ENCODE data around the gene IQGAP2. TPM values are rescaled to one million over a fixed set of nuclear protein-coding genes. Genes with fewer than 3 reads are reported as not detected.

IQGAP2 gene
- total RNA-seq, 2 experiments from 2014 or later, result 90.5 to 117 TPM

GRCh38 chr5:76467216-76467615 is 64.1 kb downstream of the IQGAP2 start:
- no peak for DNase-seq
- Mint-ChIP-seq H3K27me3 (no peaks in the 10 kb centered on the region), H3K4me3 (no peak overlapping the region), H3K27ac (no peak overlapping the region), H3K36me3 (ENCODE audit: low read depth) (peaks cover 68% of the 10 kb centered on the region), H3K4me1 (peaks cover 36% of the 10 kb centered on the region), H3K9me3 (peaks cover 5% of the 10 kb centered on the region)
- ChIA-PET CTCF (interaction anchor here (0.9 to 2.2 kb wide), 4 partner anchors 9 to 25 kb away, joined by 3 to 8 read pairs (median 4); no protein-coding TSS in a partner anchor), POLR2A (interaction anchor here (0.6 kb wide), 2 partner anchors 153 to 1615 kb away, joined by 3 read pairs; no protein-coding TSS in a partner anchor)

- peaks cover 70% of the 10 kb centered on the region for H3K36me3 Mint-ChIP-seq (ENCODE audit: low read depth)
Measured at GRCh38 chr5:76468635-76469425, 65.7 kb downstream of the IQGAP2 start.

GRCh38 chr5:76469656-76470290 is 66.7 kb downstream of the IQGAP2 start:
- no peak overlapping the region for H3K4me3 Mint-ChIP-seq
- H3K27ac Mint-ChIP-seq, result no peak overlapping the region
- H3K36me3 Mint-ChIP-seq (ENCODE audit: low read depth), result peaks cover 67% of the 10 kb centered on the region
- ChIA-PET CTCF (interaction anchor here (0.7 to 1.1 kb wide), 2 partner anchors 13 to 88 kb away, joined by 3 read pairs; no protein-coding TSS in a partner anchor), POLR2A (no interaction called here)
- peaks cover 5% of the 10 kb centered on the region for H3K9me3 Mint-ChIP-seq
- H3K27me3 Mint-ChIP-seq, result no peaks in the 10 kb centered on the region
- DNase-seq, result no peak
- peaks cover 61% of the 10 kb centered on the region for H3K4me1 Mint-ChIP-seq

More at GRCh38 chr5:76468635-76469425, 65.7 kb downstream of the IQGAP2 start:
- H3K27me3 Mint-ChIP-seq, result no peaks in the 10 kb centered on the region
- peaks cover 52% of the 10 kb centered on the region for H3K4me1 Mint-ChIP-seq
- no peak for DNase-seq
- no peak overlapping the region for H3K4me3 Mint-ChIP-seq
- ChIA-PET CTCF (interaction anchor here (0.7 to 2.2 kb wide), 5 partner anchors 10 to 89 kb away, joined by 3 to 8 read pairs (median 3); no protein-coding TSS in a partner anchor), POLR2A (no interaction called here)
- no peak overlapping the region for H3K27ac Mint-ChIP-seq
- peaks cover 5% of the 10 kb centered on the region for H3K9me3 Mint-ChIP-seq

GRCh38 chr5:76470976-76471375 is 67.9 kb downstream of the IQGAP2 start:
- ChIA-PET CTCF (no interaction called here), POLR2A (interaction anchor here (0.7 kb wide), 1 partner anchor 76 kb away, joined by 3 read pairs; no protein-coding TSS in a partner anchor)
- Mint-ChIP-seq H3K27ac (no peak overlapping the region), H3K36me3 (ENCODE audit: low read depth) (peaks cover 65% of the 10 kb centered on the region), H3K9me3 (peaks cover 2% of the 10 kb centered on the region), H3K27me3 (no peaks in the 10 kb centered on the region), H3K4me3 (no peak overlapping the region), H3K4me1 (peaks cover 66% of the 10 kb centered on the region)
- no peak for DNase-seq

GRCh38 chr5:76471406-76471805 is 68.3 kb downstream of the IQGAP2 start:
- POLR2A ChIA-PET, result interaction anchor here (0.7 kb wide), 1 partner anchor 76 kb away, joined by 3 read pairs; no protein-coding TSS in a partner anchor
- CTCF ChIA-PET, result interaction anchor here (1.2 kb wide), 1 partner anchor 14 kb away, joined by 6 read pairs; no protein-coding TSS in a partner anchor

GRCh38 chr5:76471987-76472334 is 68.9 kb downstream of the IQGAP2 start:
- H3K36me3 Mint-ChIP-seq (ENCODE audit: low read depth), result peaks cover 66% of the 10 kb centered on the region
- H3K4me1 Mint-ChIP-seq, result peaks cover 73% of the 10 kb centered on the region
- H3K4me3 Mint-ChIP-seq, result no peak overlapping the region
- H3K9me3 Mint-ChIP-seq, result peaks cover 2% of the 10 kb centered on the region
- CTCF ChIA-PET, result interaction anchor here (0.5 to 3.4 kb wide), 3 partner anchors 11 to 24 kb away, joined by 3 to 12 read pairs (median 6); no protein-coding TSS in a partner anchor
- no peaks in the 10 kb centered on the region for H3K27me3 Mint-ChIP-seq
- DNase-seq, result no peak
- POLR2A ChIA-PET, result no interaction called here
- H3K27ac Mint-ChIP-seq, result peak overlapping the region; percentile 80

More at GRCh38 chr5:76471406-76471805, 68.3 kb downstream of the IQGAP2 start:
- Mint-ChIP-seq H3K36me3 (ENCODE audit: low read depth) (peaks cover 65% of the 10 kb centered on the region), H3K4me1 (peaks cover 71% of the 10 kb centered on the region), H3K27me3 (no peaks in the 10 kb centered on the region), H3K27ac (no peak overlapping the region), H3K9me3 (peaks cover 2% of the 10 kb centered on the region), H3K4me3 (no peak overlapping the region)
- no peak for DNase-seq

- H3K4me3 Mint-ChIP-seq, result no peak overlapping the region
- CTCF ChIA-PET, result interaction anchor here (0.5 to 3.4 kb wide), 3 partner anchors 12 to 25 kb away, joined by 3 to 12 read pairs (median 6); no protein-coding TSS in a partner anchor
Measured at GRCh38 chr5:76472335-76473008, 69.4 kb downstream of the IQGAP2 start.

GRCh38 chr5:76473009-76473336 is 69.9 kb downstream of the IQGAP2 start:
- Mint-ChIP-seq H3K4me3 (no peak overlapping the region), H3K4me1 (peaks cover 71% of the 10 kb centered on the region), H3K27me3 (no peaks in the 10 kb centered on the region), H3K9me3 (peaks cover 2% of the 10 kb centered on the region), H3K36me3 (ENCODE audit: low read depth) (peaks cover 61% of the 10 kb centered on the region), H3K27ac (peak overlapping the region; percentile 90)
- DNase-seq, result no peak
- POLR2A ChIA-PET, result no interaction called here
- CTCF ChIA-PET, result interaction anchor here (3.4 kb wide), 1 partner anchor 12 kb away, joined by 12 read pairs; no protein-coding TSS in a partner anchor

More at GRCh38 chr5:76472335-76473008, 69.4 kb downstream of the IQGAP2 start:
- no peak for DNase-seq
- Mint-ChIP-seq H3K27ac (peak overlapping the region; percentile 80), H3K27me3 (no peaks in the 10 kb centered on the region), H3K4me1 (peaks cover 73% of the 10 kb centered on the region), H3K9me3 (peaks cover 2% of the 10 kb centered on the region), H3K36me3 (ENCODE audit: low read depth) (peaks cover 65% of the 10 kb centered on the region)
- POLR2A ChIA-PET, result no interaction called here

- POLR2A ChIA-PET, result no interaction called here
- H3K4me3 Mint-ChIP-seq, result no peak overlapping the region
- H3K27me3 Mint-ChIP-seq, result no peaks in the 10 kb centered on the region
- peak overlapping the region; percentile 90 for H3K27ac Mint-ChIP-seq
- CTCF ChIA-PET, result interaction anchor here (1.0 to 3.4 kb wide), 5 partner anchors 11 to 74 kb away, joined by 3 to 12 read pairs (median 4); no protein-coding TSS in a partner anchor
- DNase-seq, result peak; percentile 82
- peaks cover 69% of the 10 kb centered on the region for H3K4me1 Mint-ChIP-seq
- H3K36me3 Mint-ChIP-seq (ENCODE audit: low read depth), result peaks cover 59% of the 10 kb centered on the region
- peaks cover 2% of the 10 kb centered on the region for H3K9me3 Mint-ChIP-seq
Measured at GRCh38 chr5:76473661-76474060, 70.6 kb downstream of the IQGAP2 start.

- no peaks in the 10 kb centered on the region for H3K9me3 Mint-ChIP-seq
Measured at GRCh38 chr5:76474377-76474776, 71.3 kb downstream of the IQGAP2 start.

GRCh38 chr5:76475385-76475784 is 72.3 kb downstream of the IQGAP2 start:
- Mint-ChIP-seq H3K27ac (peak overlapping the region; percentile 47), H3K36me3 (ENCODE audit: low read depth) (peaks cover 48% of the 10 kb centered on the region)
- CTCF ChIA-PET, result interaction anchor here (1.8 kb wide), 1 partner anchor 13 kb away, joined by 4 read pairs; no protein-coding TSS in a partner anchor

More at GRCh38 chr5:76474377-76474776, 71.3 kb downstream of the IQGAP2 start:
- H3K4me1 Mint-ChIP-seq, result peaks cover 67% of the 10 kb centered on the region
- H3K27me3 Mint-ChIP-seq, result no peaks in the 10 kb centered on the region
- ChIA-PET POLR2A (no interaction called here), CTCF (interaction anchor here (0.6 to 3.4 kb wide), 8 partner anchors 11 to 104 kb away, joined by 3 to 12 read pairs (median 4); no protein-coding TSS in a partner anchor)
- peak overlapping the region; percentile 59 for H3K27ac Mint-ChIP-seq
- no peak for DNase-seq
- no peak overlapping the region for H3K4me3 Mint-ChIP-seq
- H3K36me3 Mint-ChIP-seq (ENCODE audit: low read depth), result peaks cover 54% of the 10 kb centered on the region

GRCh38 chr5:76475936-76476335 is 72.9 kb downstream of the IQGAP2 start:
- H3K27ac Mint-ChIP-seq, result peak overlapping the region; percentile 47
- no peaks in the 10 kb centered on the region for H3K27me3 Mint-ChIP-seq
- peaks cover 49% of the 10 kb centered on the region for H3K36me3 Mint-ChIP-seq (ENCODE audit: low read depth)
- H3K4me1 Mint-ChIP-seq, result peaks cover 61% of the 10 kb centered on the region
- H3K9me3 Mint-ChIP-seq, result no peaks in the 10 kb centered on the region
- CTCF ChIA-PET, result no interaction called here
- no peak overlapping the region for H3K4me3 Mint-ChIP-seq
- POLR2A ChIA-PET, result no interaction called here
- no peak for DNase-seq

More at GRCh38 chr5:76475385-76475784, 72.3 kb downstream of the IQGAP2 start:
- no peaks in the 10 kb centered on the region for H3K9me3 Mint-ChIP-seq
- peaks cover 67% of the 10 kb centered on the region for H3K4me1 Mint-ChIP-seq
- no peaks in the 10 kb centered on the region for H3K27me3 Mint-ChIP-seq
- H3K4me3 Mint-ChIP-seq, result no peak overlapping the region
- no peak for DNase-seq
- POLR2A ChIA-PET, result no interaction called here
